KBM-7 (cell line): ENCODE data around the gene NID1.
A peak's percentile ranks its signal among the peaks of the same experiment; 100 is the strongest.
"Not testable (repeated sequence)": the region's sequence is repeated elsewhere in the genome, so short reads cannot be mapped to it uniquely, and the experiment has no call there.

Experiments used
- DNase-seq: peaks from one replicate; pipeline ENCODE4 v3.0.0-alpha.2; 2015
- in situ Hi-C: fragments of 300-500 bp; cut with MboI; formaldehyde crosslinking; loops from 2 replicates; pipeline ENCODE4 v1.14.3; 2020; ENCODE audit warnings: low sequenced_read_pairs, low pct_unique_long_range_greater_than_20kb, mixed read lengths

Gene NID1

GRCh38 chr1:236096660-236097482 is 32.0 kb upstream of the NID1 start:
- in situ Hi-C loops = not testable (repeated sequence)
- peak; percentile 39 for DNase-seq

GRCh38 chr1:236095705-236096520 is 31.0 kb upstream of the NID1 start:
- no peak for DNase-seq
- in situ Hi-C loops = no loop called here

- in situ Hi-C loops = no loop called here
- DNase-seq = no peak
Observed at GRCh38 chr1:236092899-236093298, 28.0 kb upstream of the NID1 start.

GRCh38 chr1:236091933-236092318 is 27.0 kb upstream of the NID1 start:
- in situ Hi-C loops = no loop called here
- DNase-seq = no peak

GRCh38 chr1:236090741-236091147 is 25.9 kb upstream of the NID1 start:
- DNase-seq = no peak
- in situ Hi-C loops = no loop called here

- no peak for DNase-seq
- in situ Hi-C loops = no loop called here
Observed at GRCh38 chr1:236089046-236089773, 24.3 kb upstream of the NID1 start.

GRCh38 chr1:236086537-236086936 is 21.6 kb upstream of the NID1 start:
- in situ Hi-C loops = no loop called here
- no peak for DNase-seq

GRCh38 chr1:236085545-236086159 is 20.8 kb upstream of the NID1 start:
- DNase-seq = no peak
- in situ Hi-C loops = no loop called here

- in situ Hi-C loops = no loop called here
- no peak for DNase-seq
Observed at GRCh38 chr1:236084386-236084730, 19.5 kb upstream of the NID1 start.

- in situ Hi-C loops = no loop called here
- no peak for DNase-seq
Observed at GRCh38 chr1:236083650-236084385, 18.9 kb upstream of the NID1 start.

- in situ Hi-C loops = no loop called here
- no peak for DNase-seq
Observed at GRCh38 chr1:236082526-236082925, 17.6 kb upstream of the NID1 start.

GRCh38 chr1:236081546-236082227 is 16.8 kb upstream of the NID1 start:
- DNase-seq = no peak
- in situ Hi-C loops = no loop called here

- in situ Hi-C loops = no loop called here
Observed at GRCh38 chr1:236079703-236080102, 14.8 kb upstream of the NID1 start.

GRCh38 chr1:236078993-236079392 is 14.1 kb upstream of the NID1 start:
- in situ Hi-C loops = no loop called here

More at GRCh38 chr1:236079703-236080102, 14.8 kb upstream of the NID1 start:
- DNase-seq = no peak

GRCh38 chr1:236078077-236078476 is 13.2 kb upstream of the NID1 start:
- in situ Hi-C loops, DNase-seq: not testable (repeated sequence)

More at GRCh38 chr1:236078993-236079392, 14.1 kb upstream of the NID1 start:
- DNase-seq = no peak

- no peak for DNase-seq
- in situ Hi-C loops = no loop called here
Observed at GRCh38 chr1:236075848-236076247, 11.0 kb upstream of the NID1 start.

- no peak for DNase-seq
- in situ Hi-C loops = no loop called here
Observed at GRCh38 chr1:236073307-236073897, 8.5 kb upstream of the NID1 start.

GRCh38 chr1:236072001-236072400 is 7.1 kb upstream of the NID1 start:
- in situ Hi-C loops = no loop called here
- peak; percentile 69 for DNase-seq
